A549 (cell line): ENCODE results near the gene SRGAP3.

ENCODE experiments used
- ESRRA ChIP-seq: fragments of 150-350 bp; IDR thresholded peaks from 2 replicates; pipeline ENCODE4 v1.6.1; 2014; ENCODE audit warnings: mild to moderate bottlenecking, low read length, borderline replicate concordance
- HDAC2 ChIP-seq: fragments of 200-600 bp; sonication (generic); IDR thresholded peaks from 2 replicates; pipeline ENCODE4 v1.6.1; 2016
- TF ChIP-seq, protein P1 (sequence below): fragments of >200 bp; sonication (Bioruptor Twin); formaldehyde crosslinking; IDR thresholded peaks from 3 replicates; pipeline ENCODE4 v1.5.1; 2016

DNA sequence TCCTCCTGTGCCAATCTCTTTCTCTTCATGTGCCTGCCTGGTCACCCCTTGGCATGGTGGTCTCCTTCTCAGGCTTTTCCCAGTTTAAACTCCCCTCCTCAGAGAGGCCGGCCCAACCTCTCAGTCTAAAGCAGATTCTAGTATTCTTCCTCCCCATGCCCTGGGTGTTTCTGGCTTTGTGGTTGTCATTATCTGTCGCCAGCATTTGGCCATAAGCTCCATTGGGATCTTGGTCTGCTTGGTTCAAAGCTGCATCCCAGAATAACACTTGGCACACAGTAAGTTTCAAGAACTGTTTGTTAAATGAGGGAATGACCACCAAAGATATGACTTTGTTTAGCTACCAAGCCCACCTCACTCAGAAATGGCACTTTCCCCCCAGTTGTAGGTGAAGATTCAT lies 275.0 kb downstream of the SRGAP3 start:
- no peak for TF ChIP-seq HDAC2
- TF ChIP-seq, protein P1, sequence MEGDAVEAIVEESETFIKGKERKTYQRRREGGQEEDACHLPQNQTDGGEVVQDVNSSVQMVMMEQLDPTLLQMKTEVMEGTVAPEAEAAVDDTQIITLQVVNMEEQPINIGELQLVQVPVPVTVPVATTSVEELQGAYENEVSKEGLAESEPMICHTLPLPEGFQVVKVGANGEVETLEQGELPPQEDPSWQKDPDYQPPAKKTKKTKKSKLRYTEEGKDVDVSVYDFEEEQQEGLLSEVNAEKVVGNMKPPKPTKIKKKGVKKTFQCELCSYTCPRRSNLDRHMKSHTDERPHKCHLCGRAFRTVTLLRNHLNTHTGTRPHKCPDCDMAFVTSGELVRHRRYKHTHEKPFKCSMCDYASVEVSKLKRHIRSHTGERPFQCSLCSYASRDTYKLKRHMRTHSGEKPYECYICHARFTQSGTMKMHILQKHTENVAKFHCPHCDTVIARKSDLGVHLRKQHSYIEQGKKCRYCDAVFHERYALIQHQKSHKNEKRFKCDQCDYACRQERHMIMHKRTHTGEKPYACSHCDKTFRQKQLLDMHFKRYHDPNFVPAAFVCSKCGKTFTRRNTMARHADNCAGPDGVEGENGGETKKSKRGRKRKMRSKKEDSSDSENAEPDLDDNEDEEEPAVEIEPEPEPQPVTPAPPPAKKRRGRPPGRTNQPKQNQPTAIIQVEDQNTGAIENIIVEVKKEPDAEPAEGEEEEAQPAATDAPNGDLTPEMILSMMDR = no peak
- TF ChIP-seq ESRRA = no peak
